Kidney glomerular epithelial cell (primary cell): ENCODE measurements around the gene DNMT1.

ENCODE experiments used
- DNase-seq: peaks from one replicate; lab custom pipeline; 2025; lab: John Stamatoyannopoulos, UW

The DNMT1 gene

DNA sequence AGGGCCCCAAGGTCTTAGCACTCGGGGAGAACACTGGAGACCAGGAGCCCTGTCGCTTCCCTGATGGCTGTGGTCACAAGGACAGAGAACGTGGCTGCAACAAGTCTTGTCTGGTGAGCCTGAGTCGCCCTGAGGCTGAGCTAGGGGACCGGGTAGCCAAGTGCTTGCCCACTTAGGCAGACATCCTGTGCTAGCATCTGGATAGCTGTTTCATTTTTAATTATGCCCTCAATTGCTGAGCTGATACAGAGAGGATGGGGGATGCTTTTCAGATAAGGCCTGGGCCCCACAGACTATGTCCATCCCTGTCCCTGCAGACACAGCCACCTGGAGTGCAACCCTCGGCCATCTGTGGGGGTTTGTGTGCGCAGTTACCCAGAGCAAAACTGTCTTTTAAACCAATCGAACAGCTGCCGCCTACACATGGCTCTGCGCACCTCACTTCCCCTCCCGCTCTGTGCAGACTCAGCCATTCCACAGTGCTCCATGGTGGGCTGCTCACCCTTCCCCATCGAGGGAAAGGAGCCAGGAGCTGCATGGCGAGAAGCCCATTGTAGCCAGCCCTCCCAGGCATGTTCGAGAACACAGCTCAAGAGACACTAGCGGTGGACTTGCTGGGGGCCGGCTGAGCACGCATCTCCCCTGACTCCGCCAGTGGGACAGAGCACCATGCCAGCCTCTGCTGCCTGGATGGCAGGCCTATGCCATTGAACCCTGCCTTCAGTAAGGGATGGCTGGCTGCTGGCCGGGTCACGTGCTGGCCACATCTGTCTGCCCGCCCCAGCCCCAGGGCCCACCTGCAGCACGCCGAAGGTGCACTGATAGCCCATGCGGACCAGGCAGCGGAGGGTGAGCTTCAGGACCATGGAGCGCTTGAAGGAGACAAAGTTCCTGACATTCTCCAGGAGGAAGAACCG, 55.6 kb downstream of the DNMT1 start:
- DNase-seq, result no peak

GRCh38 chr19:10137751-10138682, 56.7 kb downstream of the DNMT1 start:
- DNase-seq, result no peak

GRCh38 chr19:10136936-10137335, 57.8 kb downstream of the DNMT1 start:
- DNase-seq, result no peak

- DNase-seq, result no peak
These were observed 59.0 kb downstream of the DNMT1 start for GRCh38 chr19:10135551-10136334.

DNA sequence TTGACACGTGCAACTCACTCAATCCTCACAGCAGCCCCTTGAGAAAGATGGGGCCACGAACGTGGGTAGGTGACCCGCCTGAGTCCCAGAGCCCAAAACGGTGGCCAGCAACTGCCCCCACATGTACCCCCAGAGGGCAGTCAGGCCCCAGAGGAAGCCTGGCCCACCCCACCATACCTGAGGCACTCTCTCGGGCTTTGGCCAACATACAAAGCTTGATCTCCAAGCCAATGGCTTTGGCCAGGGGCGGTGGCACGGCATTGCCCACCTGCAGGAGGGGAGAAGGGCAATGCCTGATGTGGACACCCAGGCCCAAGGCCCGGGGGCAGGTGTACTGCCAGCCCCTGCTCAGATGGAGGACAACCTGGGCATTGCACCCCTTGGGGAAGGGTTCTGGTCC, 60.7 kb downstream of the DNMT1 start:
- DNase-seq, result no peak

- DNase-seq, result no peak
These were observed 61.2 kb downstream of the DNMT1 start for GRCh38 chr19:10133596-10133995.

DNA sequence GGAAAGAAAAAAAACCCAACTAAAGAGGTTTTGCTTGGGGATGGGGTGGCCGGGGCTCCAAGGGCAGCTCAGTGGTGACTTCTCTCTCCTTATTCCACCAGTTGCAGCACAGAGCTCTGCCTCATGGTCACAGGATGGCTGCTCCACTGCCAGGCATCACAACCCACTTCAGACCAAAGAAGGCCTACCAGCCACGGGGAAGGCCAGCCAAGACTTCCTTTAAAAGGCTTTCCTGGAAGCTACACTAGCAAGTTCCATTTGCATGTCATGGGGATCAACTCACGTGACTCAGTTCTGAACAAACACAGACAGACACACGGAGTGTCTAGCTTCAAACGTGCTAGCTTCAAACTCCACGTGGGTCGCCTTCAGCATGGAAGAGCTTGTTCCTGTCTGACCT, 61.8 kb downstream of the DNMT1 start:
- no peak for DNase-seq

GRCh38 chr19:10126213-10126639, 68.5 kb downstream of the DNMT1 start:
- no peak for DNase-seq

DNA sequence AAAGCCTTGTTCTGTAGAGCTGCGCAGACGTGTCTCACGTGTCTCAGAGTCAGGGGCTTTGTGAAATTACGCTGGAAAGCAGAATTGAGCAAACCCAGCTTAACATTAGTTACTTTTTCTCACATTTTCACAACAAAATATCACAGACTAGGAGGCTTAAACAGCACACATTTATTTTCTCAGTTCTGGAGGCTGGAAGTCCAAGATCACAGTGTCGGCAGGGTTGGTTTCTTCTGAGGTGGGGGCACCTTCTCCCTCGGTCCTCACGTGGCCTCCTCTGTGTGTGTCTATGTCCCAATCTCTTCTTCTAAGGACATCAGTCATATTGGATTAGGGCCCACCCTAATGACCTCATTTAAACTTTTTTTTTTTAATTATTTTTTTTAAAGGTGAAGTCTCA, 70.3 kb downstream of the DNMT1 start:
- no peak for DNase-seq

- DNase-seq, result no peak
These were observed 72.7 kb downstream of the DNMT1 start for GRCh38 chr19:10122045-10122444.

DNA sequence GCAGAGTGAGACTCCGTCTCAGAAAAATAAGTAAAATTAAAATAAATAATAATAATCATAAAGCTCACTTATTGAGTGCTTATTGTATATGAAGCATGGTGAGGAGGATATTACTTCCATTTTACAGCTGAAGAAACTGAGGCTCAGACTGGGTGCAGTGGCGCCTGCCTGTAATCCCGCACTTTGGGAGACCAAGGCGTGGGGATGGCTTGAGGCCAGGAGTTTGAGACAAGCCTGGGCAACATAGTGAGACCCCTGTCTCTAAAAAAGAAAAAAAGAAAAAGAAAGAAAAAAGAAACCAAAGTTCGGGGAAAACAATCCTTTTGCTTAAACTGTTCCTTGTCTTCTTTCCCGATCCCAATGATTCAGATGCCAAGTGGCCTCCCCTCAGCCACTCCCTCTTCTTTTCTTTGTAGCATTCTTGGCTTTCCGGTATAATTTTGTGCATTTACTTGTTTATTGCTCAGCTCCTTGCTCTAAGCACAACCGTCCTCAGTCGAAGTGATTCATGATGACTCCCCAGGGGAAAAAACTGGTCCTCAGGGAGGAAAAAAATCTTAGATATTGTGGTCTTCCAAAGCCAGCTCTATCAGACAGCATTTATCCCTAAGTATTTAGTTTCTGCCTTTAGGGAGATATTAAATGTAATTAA, 74.1 kb downstream of the DNMT1 start:
- DNase-seq, result no peak

DNA sequence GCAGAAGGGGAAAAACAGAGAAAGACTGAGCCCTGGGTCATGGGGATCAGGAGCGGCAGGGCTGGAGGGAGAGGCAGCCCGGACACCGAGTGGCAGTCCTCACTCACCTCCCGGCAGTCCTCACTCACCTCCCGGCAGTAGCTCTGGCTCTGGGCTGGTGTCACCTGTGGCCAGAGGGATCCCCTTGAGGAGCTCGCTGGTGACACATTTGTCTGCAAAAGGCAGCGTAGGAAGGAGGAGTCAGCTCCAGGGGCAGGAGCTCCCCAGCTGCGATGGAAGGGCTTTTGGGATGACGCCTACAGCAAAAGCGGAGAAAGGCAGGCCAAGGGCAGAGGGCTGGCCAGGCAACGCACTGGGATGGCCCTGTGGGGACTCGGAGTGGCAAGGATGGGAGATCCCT, 75.8 kb downstream of the DNMT1 start:
- DNase-seq, result no peak

DNA sequence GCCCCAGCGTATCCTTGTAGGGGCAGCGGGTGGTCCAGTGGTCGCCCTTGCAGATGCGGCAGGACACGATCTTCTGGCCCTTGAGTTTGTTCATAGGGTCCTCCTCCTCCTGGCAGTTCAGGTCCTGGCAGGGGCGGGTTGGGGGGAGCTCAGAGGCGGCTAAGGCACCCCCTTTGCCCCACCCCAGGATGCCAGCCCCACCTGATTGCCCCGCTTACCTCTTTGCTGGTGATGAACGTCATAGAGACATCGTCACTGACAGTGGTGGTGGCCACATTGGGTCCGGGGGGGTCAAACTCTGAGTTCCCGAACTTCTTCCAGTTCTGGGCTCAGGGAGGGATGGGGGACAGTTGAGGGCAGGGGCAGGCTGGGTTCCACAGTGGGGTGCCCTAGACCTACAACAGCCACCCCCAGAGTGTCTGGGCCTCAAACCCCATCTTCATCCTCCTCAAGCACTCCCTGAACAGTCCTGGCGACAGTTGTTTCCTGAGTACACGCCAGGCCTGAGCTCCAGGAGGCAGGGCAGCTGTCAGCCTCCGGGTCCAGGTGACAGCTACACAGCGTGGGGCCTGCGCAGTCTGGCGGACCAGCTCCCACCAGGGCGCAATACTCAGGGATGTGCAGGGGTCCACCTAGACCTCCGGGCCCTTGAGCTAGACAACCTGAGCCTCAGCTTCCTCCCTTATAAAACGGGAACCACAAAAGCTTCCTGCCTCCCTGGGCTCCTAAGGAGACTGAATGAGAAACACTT, 77.7 kb downstream of the DNMT1 start:
- no peak for DNase-seq

DNA sequence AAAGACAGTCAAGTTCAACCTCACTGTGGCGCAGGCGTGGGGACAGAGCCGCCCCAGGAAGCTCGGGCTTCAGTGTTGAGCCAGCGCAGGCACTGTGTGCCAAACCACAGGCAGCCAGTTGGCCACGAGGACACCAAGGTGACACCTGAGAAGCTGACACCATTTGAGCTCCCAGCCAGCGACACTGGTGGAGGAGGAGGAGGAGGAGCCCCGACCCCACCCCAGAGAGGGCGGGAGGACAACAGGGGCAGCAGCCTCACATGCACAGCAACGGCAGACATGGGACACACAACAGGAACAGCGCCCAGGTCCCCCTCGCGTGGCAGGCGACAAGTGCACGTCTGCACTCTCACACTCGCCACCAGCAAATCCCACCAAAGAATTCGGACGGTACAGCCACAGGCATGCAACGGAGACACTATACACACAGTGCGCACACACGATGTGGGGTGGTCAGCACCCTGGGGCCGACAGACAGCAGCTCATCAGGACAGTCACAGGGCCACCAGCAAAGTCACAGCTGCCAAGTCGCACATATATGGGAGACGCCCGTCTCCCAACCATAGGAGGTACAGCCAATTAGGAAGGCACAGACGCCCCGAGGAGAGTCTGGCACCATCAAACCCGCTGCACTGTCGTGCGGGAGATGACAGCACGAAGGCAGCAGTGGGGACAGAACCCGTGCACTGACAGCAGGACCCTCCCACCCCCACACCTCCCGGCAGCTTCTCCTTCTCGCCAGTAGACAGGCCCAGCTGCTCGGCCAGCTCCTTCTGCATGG, 78.5 kb downstream of the DNMT1 start:
- no peak for DNase-seq

GRCh38 chr19:10115392-10116084, 79.2 kb downstream of the DNMT1 start:
- no peak for DNase-seq

- no peak for DNase-seq
These were observed 79.9 kb downstream of the DNMT1 start for GRCh38 chr19:10114651-10115391.

GRCh38 chr19:10113964-10114650, 80.6 kb downstream of the DNMT1 start:
- DNase-seq, result no peak

DNA sequence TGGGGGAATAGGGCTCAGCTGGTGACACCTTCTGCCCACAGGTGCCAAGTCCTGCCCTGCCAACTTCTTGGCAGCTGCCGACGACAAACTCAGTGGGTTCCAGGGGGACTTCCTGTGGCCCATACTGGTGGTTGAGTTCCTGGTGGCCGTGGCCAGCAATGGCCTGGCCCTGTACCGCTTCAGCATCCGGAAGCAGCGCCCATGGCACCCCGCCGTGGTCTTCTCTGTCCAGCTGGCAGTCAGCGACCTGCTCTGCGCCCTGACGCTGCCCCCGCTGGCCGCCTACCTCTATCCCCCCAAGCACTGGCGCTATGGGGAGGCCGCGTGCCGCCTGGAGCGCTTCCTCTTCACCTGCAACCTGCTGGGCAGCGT, 81.2 kb downstream of the DNMT1 start:
- no peak for DNase-seq
